ENCODE results near the gene LGALS7B. TPM values are rescaled to one million over a fixed set of nuclear protein-coding genes. Genes with fewer than 3 reads are reported as not detected.

LGALS7B gene
- total and polyA plus RNA-seq, 10 of the 15 experiments (the other 5 are each of a cell fraction or from before 2014, with no cell fraction given): not detected

GRCh38 chr19:38837656-38838121 lies 48.7 kb downstream of the LGALS7B start:
- intact Hi-C loops (cut with micrococcal nuclease; ENCODE audit: unreplicated experiment) (loop anchor here (10.0 kb wide), 2 partner anchors 47 to 293 kb away; no protein-coding TSS in a partner anchor), in situ Hi-C loops (cut with MboI) (no loop called here)
- FAIRE-seq (no peak), ATAC-seq (no peak), DNase-seq (ENCODE audit: low read depth, low spot score) (no peak)
- H3K9ac ChIP-seq (ENCODE audit: control insufficient read depth, insufficient read depth, low read length): no peak overlapping the region
- H3K36me3 ChIP-seq (ENCODE audit: control insufficient read depth in 2 of 2, insufficient read depth in 2 of 2, low read length in 1 of 2): peaks cover 45 to 52% of the 10 kb centered on the region in 2 experiments
- ChIA-PET SMC1A (ENCODE audit: uncharacterized antibody, unreplicated experiment) (no interaction called here), CTCF (no interaction called here), POLR2A (interaction anchor here (0.5 to 1.5 kb wide), 4 partner anchors 8 to 59 kb away, joined by 3 to 8 read pairs (median 4); no protein-coding TSS in a partner anchor), RAD21 (ENCODE audit: unreplicated experiment) (no interaction called here)
- TF ChIP-seq TARDBP (IDR thresholded peaks at IDR 0.05; ENCODE audit: borderline replicate concordance) (no peak), POLR2A (IDR thresholded peaks at IDR 0.05; ENCODE audit: low read depth, low read length) (0 out of 2 replicates have a peak, but pooled peaks have one; percentile 14)
- H3K9me3 ChIP-seq (replicated peaks; ENCODE audit: control insufficient read depth, insufficient read depth, low read length): no peaks in the 10 kb centered on the region
- 89% methylated on average over 7 of the region's 7 CpGs for WGBS (ENCODE audit: insufficient coverage, insufficient replicate concordance, low lambda C conversion rate, missing lambda C conversion rate)
- no peaks in the 10 kb centered on the region for H3K27me3 ChIP-seq (replicated peaks in 1 of 2; ENCODE audit: control insufficient read depth in 2 of 2, insufficient read depth in 2 of 2, low read length in 1 of 2)
- H3K4me3 ChIP-seq: no peak overlapping the region
- H3K4me1 ChIP-seq (ENCODE audit: control insufficient read depth, insufficient read depth, low read length): peaks cover 4% of the 10 kb centered on the region
- no peak overlapping the region for H3K4me2 ChIP-seq (ENCODE audit: control insufficient read depth, insufficient read depth)
- H4K20me1 ChIP-seq (ENCODE audit: control insufficient read depth, insufficient read depth): no peaks in the 10 kb centered on the region; the same call in 1 of the 2 replicates
- no TSS peak for BruUV-seq (replicated peaks)
- no peak overlapping the region for H2AFZ ChIP-seq (ENCODE audit: control insufficient read depth, low read depth, low read length)
- peaks cover 6% of the 10 kb centered on the region for H3K79me2 ChIP-seq (ENCODE audit: control insufficient read depth, insufficient read depth, low read length)
- H3K27ac ChIP-seq (ENCODE audit: control insufficient read depth, insufficient read depth): no peak overlapping the region

- no peaks in the 10 kb centered on the region for H3K27me3 ChIP-seq (replicated peaks in 1 of 2; ENCODE audit: control insufficient read depth in 2 of 2, insufficient read depth in 2 of 2, low read length in 1 of 2)
- H3K9me3 ChIP-seq (replicated peaks; ENCODE audit: control insufficient read depth, insufficient read depth, low read length): no peaks in the 10 kb centered on the region
- peaks cover 9% of the 10 kb centered on the region for H3K79me2 ChIP-seq (ENCODE audit: control insufficient read depth, insufficient read depth, low read length)
- no peak overlapping the region for H3K27ac ChIP-seq (ENCODE audit: control insufficient read depth, insufficient read depth)
- DNase-seq (ENCODE audit: low read depth, low spot score): no peak
- FAIRE-seq: no peak
- ChIA-PET CTCF (interaction anchor here (0.5 kb wide), 1 partner anchor 327 kb away, joined by 6 read pairs; no protein-coding TSS in a partner anchor), SMC1A (ENCODE audit: uncharacterized antibody, unreplicated experiment) (no interaction called here), RAD21 (ENCODE audit: unreplicated experiment) (no interaction called here), POLR2A (interaction anchor here (0.5 to 1.5 kb wide), 2 partner anchors 10 to 27 kb away, joined by 4 to 8 read pairs; no protein-coding TSS in a partner anchor)
- peaks cover 11% of the 10 kb centered on the region for H3K4me1 ChIP-seq (ENCODE audit: control insufficient read depth, insufficient read depth, low read length)
- H3K4me2 ChIP-seq (ENCODE audit: control insufficient read depth, insufficient read depth): no peak overlapping the region
- no peak for ATAC-seq
- intact Hi-C loops (cut with micrococcal nuclease; ENCODE audit: unreplicated experiment): loop anchor here (10.0 kb wide), 2 partner anchors 46 to 294 kb away; no protein-coding TSS in a partner anchor
- in situ Hi-C loops (cut with MboI): no loop called here
- 71% methylated on average over 19 of the region's 19 CpGs for WGBS (ENCODE audit: insufficient coverage, insufficient replicate concordance, low lambda C conversion rate, missing lambda C conversion rate)
- H4K20me1 ChIP-seq (ENCODE audit: control insufficient read depth, insufficient read depth): peaks cover 2% of the 10 kb centered on the region
- peaks cover 45 to 59% of the 10 kb centered on the region in 2 experiments for H3K36me3 ChIP-seq (ENCODE audit: control insufficient read depth in 2 of 2, insufficient read depth in 2 of 2, low read length in 1 of 2)
- H3K4me3 ChIP-seq: no peak overlapping the region
- H2AFZ ChIP-seq (ENCODE audit: control insufficient read depth, low read depth, low read length): no peak overlapping the region
- H3K9ac ChIP-seq (ENCODE audit: control insufficient read depth, insufficient read depth, low read length): no peak overlapping the region
- BruUV-seq (replicated peaks): no TSS peak
- TF ChIP-seq FOXK2 (IDR thresholded peaks at IDR 0.05): no peak
- TF ChIP-seq ZZZ3 (IDR thresholded peaks at IDR 0.05; ENCODE audit: control insufficient read depth, insufficient read length, low read depth): no peak
- no peak for TF ChIP-seq ZNF592 (IDR thresholded peaks at IDR 0.05)
- TF ChIP-seq REST (IDR thresholded peaks at IDR 0.05; ENCODE audit: low read depth, low read length): no peak
Observed at GRCh38 chr19:38838208-38838985, 49.4 kb downstream of the LGALS7B start.

Data from GM12878 (cell line).